ENCODE results near the gene LMOD1.
"Not testable (repeated sequence)": the region's sequence is repeated elsewhere in the genome, so short reads cannot be mapped to it uniquely, and the experiment has no call there.

The LMOD1 gene

DNA sequence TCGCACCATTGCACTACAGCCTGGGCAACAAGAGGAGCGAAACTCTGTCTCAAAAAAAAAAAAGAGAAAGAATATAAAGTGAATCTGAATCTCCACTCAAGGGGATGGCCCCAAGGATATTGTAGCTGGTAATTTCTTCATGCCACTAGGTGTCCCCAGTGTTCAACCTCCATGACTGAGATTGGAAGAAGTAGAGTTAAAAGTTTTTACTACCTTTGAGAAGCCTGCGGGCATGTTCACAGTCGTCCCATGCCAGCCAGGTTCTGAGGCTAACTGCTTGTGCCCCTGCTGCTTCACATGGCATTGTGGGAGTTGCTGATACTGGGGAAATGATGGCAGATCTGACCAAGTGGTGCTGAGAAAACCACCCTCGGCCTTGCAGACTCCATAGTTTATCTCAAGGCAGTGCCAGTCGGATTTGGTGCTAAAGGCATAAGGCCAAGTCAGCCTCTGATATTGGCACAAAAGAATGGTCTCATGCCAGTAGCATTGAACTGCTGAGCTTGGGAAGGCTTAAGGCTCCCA is 68.4 kb downstream of the LMOD1 start:
- Histone ChIP-seq H3K27me3 (replicated peaks) (no peaks in the 10 kb centered on the region), H3K27ac (no peak overlapping the region), H3K36me3 (replicated peaks) (peaks cover 19% of the 10 kb centered on the region), H3K4me3 (ENCODE audit: low read depth, low read length) (no peak overlapping the region)
- TF ChIP-seq, protein P1, sequence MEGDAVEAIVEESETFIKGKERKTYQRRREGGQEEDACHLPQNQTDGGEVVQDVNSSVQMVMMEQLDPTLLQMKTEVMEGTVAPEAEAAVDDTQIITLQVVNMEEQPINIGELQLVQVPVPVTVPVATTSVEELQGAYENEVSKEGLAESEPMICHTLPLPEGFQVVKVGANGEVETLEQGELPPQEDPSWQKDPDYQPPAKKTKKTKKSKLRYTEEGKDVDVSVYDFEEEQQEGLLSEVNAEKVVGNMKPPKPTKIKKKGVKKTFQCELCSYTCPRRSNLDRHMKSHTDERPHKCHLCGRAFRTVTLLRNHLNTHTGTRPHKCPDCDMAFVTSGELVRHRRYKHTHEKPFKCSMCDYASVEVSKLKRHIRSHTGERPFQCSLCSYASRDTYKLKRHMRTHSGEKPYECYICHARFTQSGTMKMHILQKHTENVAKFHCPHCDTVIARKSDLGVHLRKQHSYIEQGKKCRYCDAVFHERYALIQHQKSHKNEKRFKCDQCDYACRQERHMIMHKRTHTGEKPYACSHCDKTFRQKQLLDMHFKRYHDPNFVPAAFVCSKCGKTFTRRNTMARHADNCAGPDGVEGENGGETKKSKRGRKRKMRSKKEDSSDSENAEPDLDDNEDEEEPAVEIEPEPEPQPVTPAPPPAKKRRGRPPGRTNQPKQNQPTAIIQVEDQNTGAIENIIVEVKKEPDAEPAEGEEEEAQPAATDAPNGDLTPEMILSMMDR (IDR thresholded peaks at IDR 0.05; ENCODE audit: low read depth, low read length, missing control alignments), result peak; percentile 77
- peak; percentile 52 for DNase-seq
- in situ Hi-C loops (cut with HindIII; ENCODE audit: low pct_ligation_motif_present, low sequenced_read_pairs), result no loop called here

DNA sequence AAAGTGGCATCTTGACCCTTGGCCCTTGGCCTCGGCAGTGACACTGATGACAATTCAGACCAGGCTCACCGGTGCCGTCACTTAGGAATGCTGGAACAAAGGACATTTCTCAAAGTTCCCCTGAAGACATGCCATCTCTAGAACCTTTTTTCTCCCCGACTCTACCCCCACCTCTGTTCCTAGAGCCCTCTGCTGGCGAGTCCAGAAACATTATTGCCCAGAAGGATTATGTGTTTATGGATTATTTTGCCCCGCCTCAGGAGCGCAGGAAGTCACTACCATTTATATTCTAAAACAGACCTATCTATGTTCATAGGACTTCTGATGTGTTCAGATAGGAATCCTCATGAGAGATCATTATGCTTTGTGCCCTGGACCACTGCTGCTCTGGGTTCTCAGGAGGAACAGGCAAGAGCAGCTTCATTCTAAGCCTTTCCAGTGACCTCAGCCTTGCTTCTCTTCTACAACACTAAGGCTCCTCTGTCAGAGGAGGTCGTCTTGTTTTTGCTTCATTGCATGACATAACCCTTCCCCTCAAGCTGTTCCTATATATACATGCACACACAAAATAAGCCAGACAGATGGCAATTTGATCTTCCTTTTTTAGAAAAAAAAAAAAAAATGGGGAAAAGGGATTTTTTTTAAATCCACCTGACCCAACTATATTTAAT is 70.1 kb downstream of the LMOD1 start:
- in situ Hi-C loops (cut with HindIII; ENCODE audit: low pct_ligation_motif_present, low sequenced_read_pairs), result no loop called here
- Histone ChIP-seq H3K27ac (no peak overlapping the region), H3K36me3 (replicated peaks) (peaks cover 36% of the 10 kb centered on the region), H3K27me3 (replicated peaks) (no peaks in the 10 kb centered on the region), H3K4me3 (ENCODE audit: low read depth, low read length) (no peak overlapping the region)
- TF ChIP-seq, protein P1 (IDR thresholded peaks at IDR 0.05; ENCODE audit: low read depth, low read length, missing control alignments), result peak; percentile 69
- DNase-seq, result no peak

GRCh38 chr1:201874672-201875071 is 71.7 kb downstream of the LMOD1 start:
- TF ChIP-seq, protein P1 (IDR thresholded peaks at IDR 0.05; ENCODE audit: low read depth, low read length, missing control alignments), result no peak
- Histone ChIP-seq H3K27ac (no peak overlapping the region), H3K27me3 (replicated peaks) (no peaks in the 10 kb centered on the region), H3K4me3 (ENCODE audit: low read depth, low read length) (no peak overlapping the region), H3K36me3 (replicated peaks) (peaks cover 50% of the 10 kb centered on the region)
- in situ Hi-C loops (cut with HindIII; ENCODE audit: low pct_ligation_motif_present, low sequenced_read_pairs), result no loop called here
- DNase-seq, result no peak

GRCh38 chr1:201870397-201870796 is 76.0 kb downstream of the LMOD1 start:
- DNase-seq, result no peak
- no peaks in the 10 kb centered on the region for H3K27me3 ChIP-seq (replicated peaks)
- H3K36me3 ChIP-seq (replicated peaks), result peaks cover 71% of the 10 kb centered on the region
- no peak overlapping the region for H3K27ac ChIP-seq
- in situ Hi-C loops (cut with HindIII; ENCODE audit: low pct_ligation_motif_present, low sequenced_read_pairs), result no loop called here
- H3K4me3 ChIP-seq (ENCODE audit: low read depth, low read length), result no peak overlapping the region
- TF ChIP-seq, protein P1 (IDR thresholded peaks at IDR 0.05; ENCODE audit: low read depth, low read length, missing control alignments), result no peak

- Histone ChIP-seq H3K36me3 (replicated peaks) (peaks cover 52% of the 10 kb centered on the region), H3K27me3 (replicated peaks) (no peaks in the 10 kb centered on the region), H3K4me3 (ENCODE audit: low read depth, low read length) (no peak overlapping the region), H3K27ac (no peak overlapping the region)
- in situ Hi-C loops (cut with HindIII; ENCODE audit: low pct_ligation_motif_present, low sequenced_read_pairs), result no loop called here
- TF ChIP-seq, protein P1 (IDR thresholded peaks at IDR 0.05; ENCODE audit: low read depth, low read length, missing control alignments), result no peak
- DNase-seq, result no peak
These were observed 84.9 kb downstream of the LMOD1 start for GRCh38 chr1:201861448-201861847.

DNA sequence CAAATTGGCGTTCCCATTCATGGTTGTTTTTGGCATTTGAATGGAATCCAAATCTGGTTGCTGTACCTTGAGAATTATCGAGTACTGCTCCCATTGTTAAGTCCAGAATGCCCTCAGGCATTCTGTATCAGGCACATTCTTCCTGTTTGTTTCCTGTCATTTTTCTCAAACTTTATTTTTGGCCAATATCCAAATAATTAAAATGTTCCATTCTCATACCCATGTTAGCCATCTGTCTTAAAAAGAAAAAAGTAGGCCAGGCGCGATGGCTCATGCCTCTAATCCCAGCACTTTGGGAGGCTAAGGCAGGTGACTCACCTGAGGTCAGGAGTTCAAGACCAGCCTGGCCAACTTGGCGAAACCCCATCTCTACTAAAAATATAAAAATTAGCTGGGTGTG is 86.9 kb downstream of the LMOD1 start:
- in situ Hi-C loops (cut with HindIII; ENCODE audit: low pct_ligation_motif_present, low sequenced_read_pairs), result no loop called here
- DNase-seq, result no peak
- H3K4me3 ChIP-seq (ENCODE audit: low read depth, low read length), result no peak overlapping the region
- peaks cover 59% of the 10 kb centered on the region for H3K36me3 ChIP-seq (replicated peaks)
- no peak overlapping the region for H3K27ac ChIP-seq
- TF ChIP-seq, protein P1 (IDR thresholded peaks at IDR 0.05; ENCODE audit: low read depth, low read length, missing control alignments), result no peak
- H3K27me3 ChIP-seq (replicated peaks), result no peaks in the 10 kb centered on the region

GRCh38 chr1:201856722-201857121 is 89.6 kb downstream of the LMOD1 start:
- in situ Hi-C loops (cut with HindIII; ENCODE audit: low pct_ligation_motif_present, low sequenced_read_pairs); DNase-seq; H3K27ac ChIP-seq; H3K4me3 ChIP-seq (ENCODE audit: low read depth, low read length); H3K27me3 ChIP-seq (replicated peaks): not testable (repeated sequence)
- peaks cover 73% of the 10 kb centered on the region for H3K36me3 ChIP-seq (replicated peaks)
